ENCODE measurements around the gene ORM2. TPM values are rescaled to one million over a fixed set of nuclear protein-coding genes. Genes with fewer than 3 reads are reported as not detected.

The ORM2 gene
- total and polyA plus RNA-seq, 2 of the 4 experiments (the other 2 are of a cell fraction) = not detected

DNA sequence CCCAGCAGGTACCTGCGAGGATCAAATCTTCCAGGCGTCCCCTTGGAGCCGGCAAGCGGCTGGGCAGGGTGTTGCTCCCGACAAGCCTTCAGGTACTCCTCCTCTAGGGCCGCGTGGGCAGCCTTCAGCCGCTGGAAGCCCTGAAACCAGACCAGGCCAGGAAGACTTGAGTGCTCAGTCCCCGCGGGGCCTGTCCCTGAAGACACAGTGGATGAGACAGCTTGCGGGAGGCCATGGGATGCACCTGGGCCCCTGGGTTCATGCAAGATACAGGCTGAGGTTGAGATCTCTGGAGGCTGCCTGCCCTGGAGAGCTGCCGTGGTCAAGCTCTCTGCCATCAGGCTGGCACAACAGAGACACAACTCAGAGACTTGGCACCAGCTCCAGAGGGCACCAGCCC lies 32.7 kb downstream of the ORM2 start:
- H3K18ac ChIP-seq (ENCODE audit: low read depth, low read length) = no peak overlapping the region
- no TSS peak for BruUV-seq (replicated peaks)
- no peaks in the 10 kb centered on the region; the same call in 1 of the 2 replicates for H4K20me1 ChIP-seq (ENCODE audit: insufficient read depth, low read length)
- no peak overlapping the region for H2AFZ ChIP-seq (replicated peaks; ENCODE audit: low read length, poor library complexity)
- no peak overlapping the region for H2BK120ac ChIP-seq (ENCODE audit: low read depth, low read length)
- no peak overlapping the region for H4K91ac ChIP-seq (ENCODE audit: insufficient read depth, low read depth, low read length)
- POLR2A ChIA-PET (ENCODE audit: unreplicated experiment) = no interaction called here
- intact Hi-C loops (cut with micrococcal nuclease) (no loop called here), dilution Hi-C loops (cut with HindIII; ENCODE audit: low sequenced_read_pairs, unreplicated experiment) (no loop called here), in situ Hi-C loops (cut with MboI; ENCODE audit: low sequenced_read_pairs) (no loop called here)
- CTCF ChIA-PET = no interaction called here
- H3K4me2 ChIP-seq (ENCODE audit: low read depth, low read length) = no peak overlapping the region
- H3K27me3 ChIP-seq (ENCODE audit: control insufficient read depth, insufficient read depth, low read length) = no peaks in the 10 kb centered on the region
- peaks cover 16% of the 10 kb centered on the region for H3K4me1 ChIP-seq (ENCODE audit: control insufficient read depth, insufficient read depth, low read length)
- no peak overlapping the region for H3K56ac ChIP-seq (ENCODE audit: extremely low read depth, insufficient read depth, low read length)
- H4K5ac ChIP-seq (ENCODE audit: low read depth, low read length) = no peak overlapping the region
- H3K4me3 ChIP-seq (ENCODE audit: insufficient read depth, low read depth, low read length) = no peak overlapping the region
- H2BK5ac ChIP-seq (ENCODE audit: low read depth, low read length, poor library complexity, severe bottlenecking) = no peak overlapping the region
- no peak overlapping the region for H2BK20ac ChIP-seq (ENCODE audit: low read depth, low read length)
- peaks cover 58% of the 10 kb centered on the region for H3K36me3 ChIP-seq (ENCODE audit: control insufficient read depth, insufficient read depth, low read length)
- 100% methylated on average over 1 of the region's 12 CpGs; no CpG with 5 or more reads in 1 of the 2 experiments for WGBS, 2 experiments (ENCODE audit: extremely low coverage in 2 of 2, insufficient read length in 1 of 2)
- TF ChIP-seq CHD1 (IDR thresholded peaks at IDR 0.05; ENCODE audit: low read depth, low read length) = no peak
- no peak for TF ChIP-seq RCOR1 (IDR thresholded peaks at IDR 0.05; ENCODE audit: insufficient replicate concordance, low read length)
- TF ChIP-seq RAD21 (IDR thresholded peaks at IDR 0.05; ENCODE audit: low read length) = no peak
- TF ChIP-seq FOS (IDR thresholded peaks at IDR 0.05; ENCODE audit: low read depth, low read length) = no peak
- TF ChIP-seq MAZ (IDR thresholded peaks at IDR 0.05; ENCODE audit: borderline replicate concordance, low read depth, low read length) = no peak
- TF ChIP-seq NFE2L2 (IDR thresholded peaks at IDR 0.05; ENCODE audit: low read depth, low read length) = no peak
- TF ChIP-seq, protein P1, sequence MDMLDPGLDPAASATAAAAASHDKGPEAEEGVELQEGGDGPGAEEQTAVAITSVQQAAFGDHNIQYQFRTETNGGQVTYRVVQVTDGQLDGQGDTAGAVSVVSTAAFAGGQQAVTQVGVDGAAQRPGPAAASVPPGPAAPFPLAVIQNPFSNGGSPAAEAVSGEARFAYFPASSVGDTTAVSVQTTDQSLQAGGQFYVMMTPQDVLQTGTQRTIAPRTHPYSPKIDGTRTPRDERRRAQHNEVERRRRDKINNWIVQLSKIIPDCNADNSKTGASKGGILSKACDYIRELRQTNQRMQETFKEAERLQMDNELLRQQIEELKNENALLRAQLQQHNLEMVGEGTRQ (IDR thresholded peaks at IDR 0.05; ENCODE audit: low read depth, low read length) = no peak
- no peak overlapping the region for H3K14ac ChIP-seq (replicated peaks; ENCODE audit: low read depth, low read length)
- H3K9me3 ChIP-seq (ENCODE audit: control insufficient read depth, insufficient read depth, low read length) = no peaks in the 10 kb centered on the region
- peak overlapping the region; percentile 35 for H2AK9ac ChIP-seq (replicated peaks; ENCODE audit: low read depth, low read length, poor library complexity)
- ATAC-seq (ENCODE audit: low read depth) (no peak), DNase-seq (no peak)
- H3K9me1 ChIP-seq (ENCODE audit: insufficient read depth, low read length) = peaks cover 15% of the 10 kb centered on the region
- peak overlapping the region; percentile 43; the same call in 1 of the 2 replicates for H2AK5ac ChIP-seq (ENCODE audit: low read depth, low read length)
- H3K23ac ChIP-seq (ENCODE audit: low read depth, low read length) = no peak overlapping the region
- H2BK15ac ChIP-seq (ENCODE audit: low read depth, low read length) = no peak overlapping the region
- H4K8ac ChIP-seq (ENCODE audit: low read depth in 2 of 2, low read length in 2 of 2) = no peak overlapping the region
- no peak overlapping the region for H3K4ac ChIP-seq (ENCODE audit: low read depth, low read length)
- H3K79me1 ChIP-seq (ENCODE audit: low read depth in 1 of 2, low read length in 2 of 2) = peaks cover 2 to 3% of the 10 kb centered on the region in 2 experiments; a peak in 3 of 4 replicates
- H3K27ac ChIP-seq (ENCODE audit: insufficient read depth, low read length) = no peak overlapping the region
- H3K9ac ChIP-seq (ENCODE audit: low read depth, low read length) = no peak overlapping the region

Measured in IMR-90 (cell line).